ENCODE data around the gene DSTYK. TPM values are rescaled to one million over a fixed set of nuclear protein-coding genes. Genes with fewer than 3 reads are reported as not detected.

Gene DSTYK
- polyA plus RNA-seq, 1 donor from 2014 or later, result 12.1 TPM

DNA sequence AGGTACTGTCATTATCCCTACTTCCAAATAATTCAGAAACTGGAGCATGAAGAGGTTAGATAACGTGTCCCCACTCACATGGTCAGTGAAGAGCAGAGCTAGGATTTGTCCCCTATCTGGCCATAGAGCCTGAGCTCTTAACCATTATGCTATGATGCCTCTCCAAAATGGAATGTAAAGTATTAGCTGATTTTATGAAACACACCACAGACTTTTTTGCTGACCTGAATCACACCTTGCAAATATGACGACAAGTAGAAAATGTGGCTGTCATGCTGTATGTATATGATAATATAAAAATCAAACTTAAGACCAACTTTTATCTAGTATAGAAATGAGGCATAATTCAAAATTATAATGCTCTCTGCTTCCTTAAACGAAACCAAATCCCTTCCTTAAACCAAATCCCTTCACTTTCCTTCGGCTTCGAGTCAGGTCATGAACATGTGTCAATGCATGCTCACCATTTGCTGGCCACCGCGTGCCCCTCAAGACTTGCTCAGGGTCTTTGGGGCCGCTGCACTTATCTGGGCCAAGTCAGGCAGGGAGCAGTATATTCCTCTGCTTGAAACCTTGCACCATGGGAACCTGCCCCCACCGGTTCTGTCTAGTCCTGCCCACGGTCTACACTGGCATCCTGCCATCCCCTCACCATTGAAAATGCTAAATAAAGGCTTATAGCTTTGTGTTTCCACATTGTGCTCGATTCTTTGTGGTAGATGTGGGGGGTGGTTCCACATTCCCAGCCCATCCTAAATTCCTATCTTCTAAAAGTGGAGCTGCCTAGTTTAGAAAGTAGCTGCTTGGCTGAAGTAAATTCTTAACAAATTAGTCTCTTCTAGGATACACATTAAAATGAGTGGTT, 14.6 kb upstream of the DSTYK start:
- Histone ChIP-seq H3K9ac (ENCODE audit: low read length) (no peak overlapping the region), H3K9me3 (ENCODE audit: low read length) (no peaks in the 10 kb centered on the region)

DNA sequence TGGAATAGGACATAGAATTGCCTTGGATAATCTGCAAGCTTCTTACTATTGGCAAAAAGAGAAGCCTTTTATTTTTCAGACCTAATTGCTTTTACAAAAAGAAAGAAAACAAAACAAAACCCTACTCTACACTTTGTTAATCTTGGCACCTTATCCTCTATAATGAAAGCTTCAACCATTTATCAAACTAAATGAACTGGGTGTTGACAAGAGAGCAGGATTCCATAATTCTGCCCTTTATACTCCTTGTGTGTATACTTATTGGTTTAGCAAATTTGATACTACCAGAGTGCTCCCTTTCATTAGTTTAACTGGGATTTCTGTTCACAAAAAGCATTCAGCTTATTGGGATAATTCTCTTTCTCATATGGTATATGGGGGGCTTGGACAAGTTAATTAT, 13.2 kb upstream of the DSTYK start:
- Histone ChIP-seq H3K4me2 (ENCODE audit: low read length) (peak overlapping the region; percentile 26), H3K9me3 (ENCODE audit: low read length) (no peaks in the 10 kb centered on the region), H3F3A (ENCODE audit: insufficient read depth, low read length, poor library complexity, severe bottlenecking) (no peaks in the 10 kb centered on the region), H3K79me2 (replicated peaks; ENCODE audit: insufficient read depth, low read length) (no peaks in the 10 kb centered on the region), H3K27ac (ENCODE audit: low read length) (peak overlapping the region; percentile 77), H3K36me3 (ENCODE audit: insufficient read depth, low read length) (no peaks in the 10 kb centered on the region), H4K20me1 (ENCODE audit: insufficient read depth) (no peaks in the 10 kb centered on the region), H3K9me2 (ENCODE audit: insufficient read depth, low read length) (no peaks in the 10 kb centered on the region), H3K27me3 (ENCODE audit: insufficient read depth, low read depth, low read length) (no peaks in the 10 kb centered on the region), H3K9ac (ENCODE audit: low read length) (peak overlapping the region; percentile 22), H3K4me3 (ENCODE audit: low read length) (peak overlapping the region; percentile 30), H2AFZ (ENCODE audit: low read depth, low read length) (no peak overlapping the region)
- TF ChIP-seq EZH2 (IDR thresholded peaks at IDR 0.05; ENCODE audit: borderline replicate concordance, insufficient read depth, low read length, poor library complexity, severe bottlenecking) (no peak), TAF1 (IDR thresholded peaks at IDR 0.05; ENCODE audit: low read depth) (no peak), RAD21 (conservative IDR thresholded peaks at IDR 0.05) (no peak), SMC3 (conservative IDR thresholded peaks at IDR 0.05; ENCODE audit: poor library complexity) (no peak)
- TF ChIP-seq, protein P1, sequence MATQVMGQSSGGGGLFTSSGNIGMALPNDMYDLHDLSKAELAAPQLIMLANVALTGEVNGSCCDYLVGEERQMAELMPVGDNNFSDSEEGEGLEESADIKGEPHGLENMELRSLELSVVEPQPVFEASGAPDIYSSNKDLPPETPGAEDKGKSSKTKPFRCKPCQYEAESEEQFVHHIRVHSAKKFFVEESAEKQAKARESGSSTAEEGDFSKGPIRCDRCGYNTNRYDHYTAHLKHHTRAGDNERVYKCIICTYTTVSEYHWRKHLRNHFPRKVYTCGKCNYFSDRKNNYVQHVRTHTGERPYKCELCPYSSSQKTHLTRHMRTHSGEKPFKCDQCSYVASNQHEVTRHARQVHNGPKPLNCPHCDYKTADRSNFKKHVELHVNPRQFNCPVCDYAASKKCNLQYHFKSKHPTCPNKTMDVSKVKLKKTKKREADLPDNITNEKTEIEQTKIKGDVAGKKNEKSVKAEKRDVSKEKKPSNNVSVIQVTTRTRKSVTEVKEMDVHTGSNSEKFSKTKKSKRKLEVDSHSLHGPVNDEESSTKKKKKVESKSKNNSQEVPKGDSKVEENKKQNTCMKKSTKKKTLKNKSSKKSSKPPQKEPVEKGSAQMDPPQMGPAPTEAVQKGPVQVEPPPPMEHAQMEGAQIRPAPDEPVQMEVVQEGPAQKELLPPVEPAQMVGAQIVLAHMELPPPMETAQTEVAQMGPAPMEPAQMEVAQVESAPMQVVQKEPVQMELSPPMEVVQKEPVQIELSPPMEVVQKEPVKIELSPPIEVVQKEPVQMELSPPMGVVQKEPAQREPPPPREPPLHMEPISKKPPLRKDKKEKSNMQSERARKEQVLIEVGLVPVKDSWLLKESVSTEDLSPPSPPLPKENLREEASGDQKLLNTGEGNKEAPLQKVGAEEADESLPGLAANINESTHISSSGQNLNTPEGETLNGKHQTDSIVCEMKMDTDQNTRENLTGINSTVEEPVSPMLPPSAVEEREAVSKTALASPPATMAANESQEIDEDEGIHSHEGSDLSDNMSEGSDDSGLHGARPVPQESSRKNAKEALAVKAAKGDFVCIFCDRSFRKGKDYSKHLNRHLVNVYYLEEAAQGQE (IDR thresholded peaks at IDR 0.05; ENCODE audit: borderline replicate concordance), result no peak
- TF ChIP-seq, protein P2, sequence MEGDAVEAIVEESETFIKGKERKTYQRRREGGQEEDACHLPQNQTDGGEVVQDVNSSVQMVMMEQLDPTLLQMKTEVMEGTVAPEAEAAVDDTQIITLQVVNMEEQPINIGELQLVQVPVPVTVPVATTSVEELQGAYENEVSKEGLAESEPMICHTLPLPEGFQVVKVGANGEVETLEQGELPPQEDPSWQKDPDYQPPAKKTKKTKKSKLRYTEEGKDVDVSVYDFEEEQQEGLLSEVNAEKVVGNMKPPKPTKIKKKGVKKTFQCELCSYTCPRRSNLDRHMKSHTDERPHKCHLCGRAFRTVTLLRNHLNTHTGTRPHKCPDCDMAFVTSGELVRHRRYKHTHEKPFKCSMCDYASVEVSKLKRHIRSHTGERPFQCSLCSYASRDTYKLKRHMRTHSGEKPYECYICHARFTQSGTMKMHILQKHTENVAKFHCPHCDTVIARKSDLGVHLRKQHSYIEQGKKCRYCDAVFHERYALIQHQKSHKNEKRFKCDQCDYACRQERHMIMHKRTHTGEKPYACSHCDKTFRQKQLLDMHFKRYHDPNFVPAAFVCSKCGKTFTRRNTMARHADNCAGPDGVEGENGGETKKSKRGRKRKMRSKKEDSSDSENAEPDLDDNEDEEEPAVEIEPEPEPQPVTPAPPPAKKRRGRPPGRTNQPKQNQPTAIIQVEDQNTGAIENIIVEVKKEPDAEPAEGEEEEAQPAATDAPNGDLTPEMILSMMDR (IDR thresholded peaks at IDR 0.05; ENCODE audit: poor library complexity, severe bottlenecking), result no peak

More for the DNA sequence above, 14.6 kb upstream of the DSTYK start:
- Histone ChIP-seq H3K36me3 (ENCODE audit: insufficient read depth, low read length) (no peaks in the 10 kb centered on the region), H3K27ac (ENCODE audit: low read length) (no peak overlapping the region), H4K20me1 (ENCODE audit: insufficient read depth) (no peaks in the 10 kb centered on the region), H3K4me3 (ENCODE audit: low read length) (no peak overlapping the region), H3F3A (ENCODE audit: insufficient read depth, low read length, poor library complexity, severe bottlenecking) (no peaks in the 10 kb centered on the region), H3K4me2 (ENCODE audit: low read length) (no peak overlapping the region), H3K27me3 (ENCODE audit: insufficient read depth, low read depth, low read length) (no peaks in the 10 kb centered on the region), H3K79me2 (replicated peaks; ENCODE audit: insufficient read depth, low read length) (no peaks in the 10 kb centered on the region), H3K9me2 (ENCODE audit: insufficient read depth, low read length) (no peaks in the 10 kb centered on the region), H2AFZ (ENCODE audit: low read depth, low read length) (no peak overlapping the region)
- TF ChIP-seq, protein P2 (IDR thresholded peaks at IDR 0.05; ENCODE audit: poor library complexity, severe bottlenecking), result no peak
- TF ChIP-seq EZH2 (IDR thresholded peaks at IDR 0.05; ENCODE audit: borderline replicate concordance, insufficient read depth, low read length, poor library complexity, severe bottlenecking) (no peak), RAD21 (conservative IDR thresholded peaks at IDR 0.05) (no peak), POLR2AphosphoS5 (IDR thresholded peaks at IDR 0.05) (no peak), SMC3 (conservative IDR thresholded peaks at IDR 0.05; ENCODE audit: poor library complexity) (no peak)

All from neural cell (in vitro differentiated cells).